Activated T-helper 1 cell treated with anti-CD3 and anti-CD28 coated beads, Interleukin-12 subunit alpha, Interleukin-12 subunit beta, Interleukin-2, Interleukin-4 antibody, amounts not matched to agents 30 ng/mL and 10 ng/mL and 1 ng/mL, durations not matched to agents 14 hours and 24 hours and 36 hours (primary cell): Measurements from ENCODE around the gene GPR155. TPM values are rescaled to one million over a fixed set of nuclear protein-coding genes. Genes with fewer than 3 reads are reported as not detected.
A peak's percentile ranks its signal among the peaks of the same experiment; 100 is the strongest.
"Not testable (repeated sequence)": the region's sequence is repeated elsewhere in the genome, so short reads cannot be mapped to it uniquely, and the experiment has no call there.

Experiments
- DNase-seq: peaks from one replicate; pipeline ENCODE4 v3.0.0; 2021; ENCODE audit warnings: low spot score
- H3K27ac Mint-ChIP-seq: one replicate; pipeline ENCODE4 v1.8.0; 2021; ENCODE audit warnings: mild to moderate bottlenecking, mixed read lengths
- H3K27me3 Mint-ChIP-seq: one replicate; pipeline ENCODE4 v1.8.0; 2022; ENCODE audit warnings: mild to moderate bottlenecking, moderate library complexity, mixed read lengths; ENCODE audit not compliant: insufficient read depth
- H3K36me3 Mint-ChIP-seq: one replicate; pipeline ENCODE4 v1.8.0; 2021; ENCODE audit warnings: low read depth, mixed read lengths
- H3K4me1 Mint-ChIP-seq: one replicate; pipeline ENCODE4 v1.8.0; 2021; ENCODE audit warnings: low read depth, mixed read lengths
- H3K4me3 Mint-ChIP-seq: one replicate; pipeline ENCODE4 v1.8.0; 2021; ENCODE audit warnings: mild to moderate bottlenecking, moderate library complexity, mixed read lengths
- H3K9me3 Mint-ChIP-seq: one replicate; pipeline ENCODE4 v1.8.0; 2021; ENCODE audit warnings: mixed read lengths
- intact Hi-C: fragments of 100-400 bp; cut with micrococcal nuclease; formaldehyde crosslinking; loops from one replicate; pipeline ENCODE4 v1.15.1; 2024
- total RNA-seq: library from RNA; stranded (reverse); gene quantifications from 2 replicates; pipeline ENCODE4 v1.2.3, GENCODE V29; 2022

Gene GPR155
- total RNA-seq, 1 donor from 2014 or later, result 2.7 TPM

- intact Hi-C loops, result loop anchor here (1.0 to 10.0 kb wide), 12 partner anchors 36 to 1930 kb away; partner anchors contain the start of genes ATF2, ATP5MC3, CDCA7 and OLA1
- Mint-ChIP-seq H3K27me3 (no peaks in the 10 kb centered on the region), H3K4me3 (peak overlapping the region; percentile 89), H3K9me3 (peaks cover 3% of the 10 kb centered on the region), H3K27ac (peak overlapping the region; percentile 68), H3K4me1 (peaks cover 72% of the 10 kb centered on the region), H3K36me3 (peaks cover 5% of the 10 kb centered on the region)
- peak; percentile 88 for DNase-seq
These were observed 435 bp upstream of the GPR155 start for GRCh38 chr2:174487108-174487819.

GRCh38 chr2:174485788-174486562, 854 bp downstream of the GPR155 start:
- peaks cover 60% of the 10 kb centered on the region for H3K4me1 Mint-ChIP-seq
- peak; percentile 8 for DNase-seq
- H3K27ac Mint-ChIP-seq, result peak overlapping the region; percentile 95
- H3K36me3 Mint-ChIP-seq, result peaks cover 13% of the 10 kb centered on the region
- intact Hi-C loops, result loop anchor here (2.0 to 10.0 kb wide), 8 partner anchors 37 to 1929 kb away; partner anchors contain the start of genes CDCA7, OLA1, PDK1 and SP3
- H3K27me3 Mint-ChIP-seq, result no peaks in the 10 kb centered on the region
- peaks cover 3% of the 10 kb centered on the region for H3K9me3 Mint-ChIP-seq
- H3K4me3 Mint-ChIP-seq, result peak overlapping the region; percentile 100

- not testable (repeated sequence) for H3K9me3 Mint-ChIP-seq, DNase-seq, H3K27ac Mint-ChIP-seq, H3K27me3 Mint-ChIP-seq
- Mint-ChIP-seq H3K4me3 (peak overlapping the region; percentile 100), H3K4me1 (peaks cover 51% of the 10 kb centered on the region), H3K36me3 (peaks cover 13% of the 10 kb centered on the region)
- intact Hi-C loops, result loop anchor here (5.0 to 10.0 kb wide), 3 partner anchors 352 to 1130 kb away; partner anchors contain the start of genes CDCA7 and SP3
These were observed 1.8 kb downstream of the GPR155 start for GRCh38 chr2:174485045-174485444.

DNA sequence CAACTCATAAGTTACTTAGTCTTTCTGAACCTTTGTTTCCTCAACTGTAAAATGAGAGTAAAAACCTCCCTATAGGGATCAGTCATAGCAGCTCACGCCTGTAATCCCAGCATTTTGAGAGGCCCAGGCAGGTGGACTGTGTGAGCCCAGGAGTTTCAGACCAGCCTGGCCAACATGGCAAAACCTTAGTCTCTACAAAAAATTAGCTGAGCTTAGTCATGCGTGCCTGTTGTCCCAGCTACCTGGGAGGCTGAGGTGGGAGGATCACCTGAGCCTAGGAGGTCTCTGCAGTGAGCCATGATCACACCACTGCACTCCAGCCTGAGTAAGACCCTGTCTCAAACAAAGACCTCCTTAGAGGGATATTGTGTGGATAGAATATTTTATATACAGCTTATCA, 2.3 kb downstream of the GPR155 start:
- H3K4me3 Mint-ChIP-seq, result peak overlapping the region; percentile 100
- intact Hi-C loops, result loop anchor here (10.0 kb wide), 1 partner anchor 1130 kb away; the partner anchor contains the start of gene CDCA7
- no peaks in the 10 kb centered on the region for H3K27me3 Mint-ChIP-seq
- no peak for DNase-seq
- H3K9me3 Mint-ChIP-seq, result peaks cover 3% of the 10 kb centered on the region
- no peak overlapping the region for H3K27ac Mint-ChIP-seq
- peaks cover 46% of the 10 kb centered on the region for H3K4me1 Mint-ChIP-seq
- peaks cover 14% of the 10 kb centered on the region for H3K36me3 Mint-ChIP-seq

DNA sequence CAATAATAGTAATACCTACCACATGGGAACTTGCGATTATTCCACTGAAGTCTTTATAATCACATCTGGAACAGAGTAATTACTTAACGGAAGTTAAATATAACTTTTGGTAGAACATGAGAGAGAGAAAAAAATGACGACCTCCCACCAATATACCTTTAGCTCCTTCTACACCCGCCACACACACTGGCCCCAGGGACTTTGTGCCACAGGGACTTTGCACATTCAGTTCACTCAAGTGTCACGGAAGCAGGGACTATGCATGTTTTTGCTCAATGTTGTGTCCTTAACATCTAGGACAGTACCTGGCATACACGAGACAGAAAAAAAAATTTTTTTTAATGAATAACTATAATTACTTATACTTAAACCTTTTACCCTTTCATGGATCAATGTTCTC, 4.0 kb downstream of the GPR155 start:
- DNase-seq, result no peak
- no peak overlapping the region for H3K4me3 Mint-ChIP-seq
- no peaks in the 10 kb centered on the region for H3K27me3 Mint-ChIP-seq
- peaks cover 31% of the 10 kb centered on the region for H3K4me1 Mint-ChIP-seq
- no peaks in the 10 kb centered on the region for H3K9me3 Mint-ChIP-seq
- H3K36me3 Mint-ChIP-seq, result peaks cover 27% of the 10 kb centered on the region
- intact Hi-C loops, result loop anchor here (10.0 kb wide), 1 partner anchor 1128 kb away; the partner anchor contains the start of gene CDCA7
- H3K27ac Mint-ChIP-seq, result no peak overlapping the region

GRCh38 chr2:174477759-174478158, 9.1 kb downstream of the GPR155 start:
- intact Hi-C loops, result no loop called here
- peaks cover 39% of the 10 kb centered on the region for H3K36me3 Mint-ChIP-seq
- H3K27me3 Mint-ChIP-seq, result no peaks in the 10 kb centered on the region
- DNase-seq, result no peak
- H3K4me1 Mint-ChIP-seq, result no peaks in the 10 kb centered on the region
- H3K4me3 Mint-ChIP-seq, result no peak overlapping the region
- no peaks in the 10 kb centered on the region for H3K9me3 Mint-ChIP-seq
- H3K27ac Mint-ChIP-seq, result no peak overlapping the region

DNA sequence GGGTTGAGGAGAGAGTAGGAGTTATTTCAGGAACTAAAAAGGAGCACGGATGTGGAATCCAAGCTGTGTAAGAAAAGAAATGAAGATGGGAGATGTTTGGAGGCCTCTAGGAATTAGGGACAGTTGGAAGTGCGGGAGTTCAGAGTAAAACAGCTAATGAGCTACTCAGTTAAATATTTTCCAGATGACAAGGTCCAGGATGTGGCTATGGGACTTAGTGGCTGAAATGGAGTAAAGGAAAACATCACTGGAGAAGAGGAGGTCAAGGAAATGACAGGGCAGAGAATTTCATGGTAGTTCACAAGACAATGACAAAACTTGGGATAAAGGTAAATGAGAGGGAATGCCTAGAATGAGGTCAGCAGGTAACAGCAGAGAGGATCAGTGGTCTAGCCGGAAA, 13.0 kb downstream of the GPR155 start:
- peaks cover 24% of the 10 kb centered on the region for H3K36me3 Mint-ChIP-seq
- no peaks in the 10 kb centered on the region for H3K9me3 Mint-ChIP-seq
- no peaks in the 10 kb centered on the region for H3K27me3 Mint-ChIP-seq
- no peaks in the 10 kb centered on the region for H3K4me1 Mint-ChIP-seq
- intact Hi-C loops, result no loop called here
- H3K27ac Mint-ChIP-seq, result no peak overlapping the region
- no peak for DNase-seq
- no peak overlapping the region for H3K4me3 Mint-ChIP-seq

DNA sequence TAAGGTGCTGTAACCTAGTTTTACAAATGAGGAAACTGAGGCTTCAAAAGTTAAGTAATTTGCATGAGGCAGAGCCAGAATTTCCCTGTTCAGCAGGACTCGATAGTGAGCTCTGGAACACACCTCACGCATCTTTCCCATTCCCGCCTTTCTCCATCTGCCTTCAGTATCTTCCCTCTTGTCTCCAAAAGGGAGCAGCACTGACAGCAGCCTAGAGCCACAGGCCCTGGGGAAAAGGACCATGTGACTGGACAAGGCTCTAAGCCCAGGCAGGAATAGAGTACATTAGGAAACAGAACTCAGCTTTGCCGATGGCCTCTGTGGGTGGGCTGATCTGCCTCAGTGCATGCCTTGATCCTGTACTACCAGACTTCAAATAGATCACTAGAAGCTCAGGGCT, 21.5 kb downstream of the GPR155 start:
- H3K36me3 Mint-ChIP-seq, result peaks cover 22% of the 10 kb centered on the region
- no peak for DNase-seq
- no peak overlapping the region for H3K4me3 Mint-ChIP-seq
- no peak overlapping the region for H3K27ac Mint-ChIP-seq
- no peaks in the 10 kb centered on the region for H3K9me3 Mint-ChIP-seq
- intact Hi-C loops, result no loop called here
- no peaks in the 10 kb centered on the region for H3K27me3 Mint-ChIP-seq
- H3K4me1 Mint-ChIP-seq, result no peaks in the 10 kb centered on the region

DNA sequence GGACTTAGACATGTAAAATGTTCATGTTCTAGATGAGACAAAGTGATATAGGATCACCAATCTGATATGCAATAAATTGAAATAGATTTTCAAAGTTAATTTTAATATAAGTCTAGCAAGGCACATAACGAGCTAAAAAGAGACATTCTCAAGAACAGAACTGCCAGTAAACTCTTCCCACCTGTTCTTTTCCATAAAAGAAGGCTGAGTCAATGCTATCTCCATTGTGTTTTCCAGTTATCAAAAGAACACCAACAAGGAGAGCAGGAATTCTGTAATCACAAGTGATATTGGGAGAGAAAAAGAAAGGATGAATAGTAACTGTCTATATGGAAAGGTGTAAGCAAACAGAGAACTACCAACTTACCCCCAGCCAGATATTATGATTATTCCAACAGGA, 25.6 kb downstream of the GPR155 start:
- Mint-ChIP-seq H3K27me3 (no peaks in the 10 kb centered on the region), H3K4me1 (no peaks in the 10 kb centered on the region), H3K4me3 (no peak overlapping the region), H3K36me3 (peaks cover 12% of the 10 kb centered on the region), H3K27ac (no peak overlapping the region), H3K9me3 (no peaks in the 10 kb centered on the region)
- intact Hi-C loops, result no loop called here
- no peak for DNase-seq

GRCh38 chr2:174454566-174454965, 32.3 kb downstream of the GPR155 start:
- intact Hi-C loops, result no loop called here
- Mint-ChIP-seq H3K4me1 (peaks cover 11% of the 10 kb centered on the region), H3K9me3 (no peaks in the 10 kb centered on the region), H3K27me3 (no peaks in the 10 kb centered on the region), H3K36me3 (peaks cover 21% of the 10 kb centered on the region), H3K27ac (peak overlapping the region; percentile 40), H3K4me3 (no peak overlapping the region)
- no peak for DNase-seq

DNA sequence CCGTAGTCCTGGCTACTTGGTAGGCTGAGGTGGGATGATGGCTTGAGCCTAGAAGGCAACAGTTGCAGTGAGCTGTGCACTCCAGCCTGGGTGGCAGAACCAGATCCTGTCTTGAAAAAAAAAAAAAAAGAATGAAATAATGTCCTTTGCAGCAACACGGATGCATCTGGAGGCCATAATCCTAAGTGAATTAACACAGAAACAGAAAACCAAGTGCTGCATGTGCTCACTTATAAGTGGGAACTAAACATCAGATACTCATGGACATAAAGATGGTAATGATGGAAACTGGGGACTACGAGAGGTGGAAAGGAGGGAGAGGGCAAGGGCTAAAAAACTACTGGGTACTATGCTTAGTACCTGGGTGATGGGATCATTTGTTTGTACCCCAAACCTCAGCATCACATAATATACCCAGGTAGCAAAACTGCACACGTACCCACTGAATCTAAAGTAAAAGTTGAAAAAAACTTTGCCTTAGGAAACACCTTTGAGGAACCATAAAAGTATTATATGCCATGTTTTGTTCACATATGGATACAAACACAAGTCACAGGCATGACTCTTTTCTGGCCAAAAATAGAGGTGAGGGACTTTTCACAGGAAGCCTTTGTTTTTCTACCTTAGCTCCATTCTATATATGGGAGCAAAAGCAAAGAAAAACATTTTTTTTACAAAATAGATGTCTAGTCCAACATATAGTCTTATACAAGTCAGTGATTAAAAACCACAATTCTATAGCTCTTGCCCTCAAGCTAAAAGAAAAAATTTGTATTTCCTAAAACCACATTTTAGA, 36.6 kb downstream of the GPR155 start:
- Mint-ChIP-seq H3K4me3 (no peak overlapping the region), H3K36me3 (peaks cover 28% of the 10 kb centered on the region), H3K4me1 (peaks cover 11% of the 10 kb centered on the region), H3K27ac (peak overlapping the region; percentile 54), H3K9me3 (no peaks in the 10 kb centered on the region), H3K27me3 (no peaks in the 10 kb centered on the region)
- intact Hi-C loops, result no loop called here
- DNase-seq, result no peak

- Mint-ChIP-seq H3K9me3 (no peaks in the 10 kb centered on the region), H3K36me3 (peaks cover 34% of the 10 kb centered on the region), H3K4me3 (no peak overlapping the region), H3K27ac (peak overlapping the region; percentile 7), H3K4me1 (peaks cover 11% of the 10 kb centered on the region), H3K27me3 (no peaks in the 10 kb centered on the region)
- intact Hi-C loops, result no loop called here
- no peak for DNase-seq
These were observed 37.8 kb downstream of the GPR155 start for GRCh38 chr2:174449033-174449432.
